GM18858 (cell line): Measurements from ENCODE around the gene OMG.
"Not testable (repeated sequence)": the region's sequence is repeated elsewhere in the genome, so short reads cannot be mapped to it uniquely, and the experiment has no call there.

Experiments
- ATAC-seq: cut with Tn5 transposase; IDR thresholded peaks from one replicate; pipeline ENCODE4 v1.9.1; 2021; ENCODE audit not compliant: unreplicated experiment

OMG gene

GRCh38 chr17:31308372-31309334 lies 11.6 kb upstream of the OMG start:
- no peak for ATAC-seq

GRCh38 chr17:31307640-31308039 lies 10.6 kb upstream of the OMG start:
- ATAC-seq: no peak

GRCh38 chr17:31299624-31300023 lies 2.6 kb upstream of the OMG start:
- ATAC-seq: no peak

- no peak for ATAC-seq
Measured at GRCh38 chr17:31296142-31296541, 897 bp downstream of the OMG start.

- no peak for ATAC-seq
Measured at GRCh38 chr17:31295489-31295871, 1.6 kb downstream of the OMG start.

- no peak for ATAC-seq
Measured at GRCh38 chr17:31294820-31295488, 2.1 kb downstream of the OMG start.

- ATAC-seq: no peak
Measured at GRCh38 chr17:31294231-31294630, 2.8 kb downstream of the OMG start.

GRCh38 chr17:31293581-31293980 lies 3.5 kb downstream of the OMG start:
- no peak for ATAC-seq

GRCh38 chr17:31291820-31292219 lies 5.2 kb downstream of the OMG start:
- no peak for ATAC-seq

- ATAC-seq: no peak
Measured at GRCh38 chr17:31289790-31290189, 7.2 kb downstream of the OMG start.

- not testable (repeated sequence) for ATAC-seq
Measured at GRCh38 chr17:31287932-31288331, 9.1 kb downstream of the OMG start.

GRCh38 chr17:31286587-31286986 lies 10.5 kb downstream of the OMG start:
- ATAC-seq: no peak

- ATAC-seq: no peak
Measured at GRCh38 chr17:31283841-31284240, 13.2 kb downstream of the OMG start.

GRCh38 chr17:31281061-31281460 lies 16.0 kb downstream of the OMG start:
- ATAC-seq: no peak

GRCh38 chr17:31279401-31279800 lies 17.6 kb downstream of the OMG start:
- ATAC-seq: no peak

- no peak for ATAC-seq
Measured at GRCh38 chr17:31275116-31275515, 21.9 kb downstream of the OMG start.

- ATAC-seq: no peak
Measured at GRCh38 chr17:31274252-31274651, 22.8 kb downstream of the OMG start.

GRCh38 chr17:31273516-31273915 lies 23.5 kb downstream of the OMG start:
- no peak for ATAC-seq

- no peak for ATAC-seq
Measured at GRCh38 chr17:31272803-31273202, 24.2 kb downstream of the OMG start.

- ATAC-seq: no peak
Measured at GRCh38 chr17:31272236-31272635, 24.8 kb downstream of the OMG start.

- no peak for ATAC-seq
Measured at GRCh38 chr17:31269578-31269983, 27.5 kb downstream of the OMG start.

GRCh38 chr17:31269036-31269577 lies 27.9 kb downstream of the OMG start:
- no peak for ATAC-seq
